SHP77 treated with DMSO at 0.1 percent for 48 hours (cell line): ENCODE measurements around the gene USH1C.

Experiments
- DNase-seq: peaks from one replicate; lab custom pipeline; 2025; lab: John Stamatoyannopoulos, UW

The USH1C gene

GRCh38 chr11:17472467-17472866, 71.7 kb downstream of the USH1C start:
- DNase-seq: no peak

- DNase-seq: no peak
Measured at GRCh38 chr11:17471501-17471900, 72.7 kb downstream of the USH1C start.

- DNase-seq: no peak
Measured at GRCh38 chr11:17469998-17470397, 74.2 kb downstream of the USH1C start.

GRCh38 chr11:17468122-17468521, 76.1 kb downstream of the USH1C start:
- DNase-seq: no peak

- no peak for DNase-seq
Measured at GRCh38 chr11:17463546-17464174, 80.6 kb downstream of the USH1C start.

GRCh38 chr11:17462940-17463339, 81.3 kb downstream of the USH1C start:
- DNase-seq: no peak

- no peak for DNase-seq
Measured at GRCh38 chr11:17460406-17460805, 83.8 kb downstream of the USH1C start.

- no peak for DNase-seq
Measured at GRCh38 chr11:17459236-17459896, 84.8 kb downstream of the USH1C start.

GRCh38 chr11:17458268-17458667, 85.9 kb downstream of the USH1C start:
- DNase-seq: no peak

GRCh38 chr11:17457396-17458173, 86.6 kb downstream of the USH1C start:
- DNase-seq: no peak

GRCh38 chr11:17452668-17453067, 91.5 kb downstream of the USH1C start:
- DNase-seq: no peak

GRCh38 chr11:17449158-17449557, 95.1 kb downstream of the USH1C start:
- DNase-seq: no peak

- DNase-seq: no peak
Measured at GRCh38 chr11:17446482-17446881, 97.7 kb downstream of the USH1C start.

- DNase-seq: no peak
Measured at GRCh38 chr11:17445240-17445795, 98.9 kb downstream of the USH1C start.

GRCh38 chr11:17443926-17444690, 100.1 kb downstream of the USH1C start:
- no peak for DNase-seq
